Measurements from ENCODE around the gene FBXO9.

Gene FBXO9

GRCh38 chr6:53032849-53033248 is 32.4 kb upstream of the FBXO9 start:
- peaks cover 22% of the 10 kb centered on the region for H3K4me1 ChIP-seq (ENCODE audit: insufficient read depth, low read length)
- H3K9ac ChIP-seq (ENCODE audit: low read length), result no peak overlapping the region
- peaks cover 56% of the 10 kb centered on the region for H3K36me3 ChIP-seq (ENCODE audit: insufficient read depth, low read length)
- H3K27ac ChIP-seq (ENCODE audit: low read depth, low read length), result peak overlapping the region; percentile 55
- no peak overlapping the region for H3K4me3 ChIP-seq (ENCODE audit: low read depth in 1 of 2, low read length in 2 of 2)
- no peaks in the 10 kb centered on the region for H3K27me3 ChIP-seq (ENCODE audit: control insufficient read depth in 1 of 2, insufficient read depth in 2 of 2, low read length in 2 of 2)
- H3K9me3 ChIP-seq (ENCODE audit: low read length), result no peaks in the 10 kb centered on the region

DNA sequence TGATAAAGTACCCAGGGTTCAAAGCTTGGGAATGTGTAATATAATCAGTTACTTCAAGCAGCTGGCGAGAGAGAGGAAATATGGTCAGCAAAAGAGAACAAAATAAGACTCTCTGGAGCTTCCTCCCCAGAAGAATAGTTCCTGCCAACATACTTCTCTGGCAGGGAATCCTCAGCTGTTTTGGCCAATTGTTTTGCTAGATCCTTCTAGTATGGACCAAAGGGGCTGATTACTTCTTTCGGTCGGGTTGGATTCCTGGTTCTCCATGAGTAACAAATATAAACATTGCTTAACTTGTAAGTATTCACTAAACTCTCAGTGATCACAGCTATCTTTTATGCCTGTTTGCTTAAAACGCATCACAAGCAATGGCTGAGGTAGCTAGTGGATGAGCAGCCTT is 31.4 kb upstream of the FBXO9 start:
- no peak overlapping the region for H3K9ac ChIP-seq (ENCODE audit: low read length)
- peak overlapping the region; percentile 7 for H3K27ac ChIP-seq (ENCODE audit: low read depth, low read length)

DNA sequence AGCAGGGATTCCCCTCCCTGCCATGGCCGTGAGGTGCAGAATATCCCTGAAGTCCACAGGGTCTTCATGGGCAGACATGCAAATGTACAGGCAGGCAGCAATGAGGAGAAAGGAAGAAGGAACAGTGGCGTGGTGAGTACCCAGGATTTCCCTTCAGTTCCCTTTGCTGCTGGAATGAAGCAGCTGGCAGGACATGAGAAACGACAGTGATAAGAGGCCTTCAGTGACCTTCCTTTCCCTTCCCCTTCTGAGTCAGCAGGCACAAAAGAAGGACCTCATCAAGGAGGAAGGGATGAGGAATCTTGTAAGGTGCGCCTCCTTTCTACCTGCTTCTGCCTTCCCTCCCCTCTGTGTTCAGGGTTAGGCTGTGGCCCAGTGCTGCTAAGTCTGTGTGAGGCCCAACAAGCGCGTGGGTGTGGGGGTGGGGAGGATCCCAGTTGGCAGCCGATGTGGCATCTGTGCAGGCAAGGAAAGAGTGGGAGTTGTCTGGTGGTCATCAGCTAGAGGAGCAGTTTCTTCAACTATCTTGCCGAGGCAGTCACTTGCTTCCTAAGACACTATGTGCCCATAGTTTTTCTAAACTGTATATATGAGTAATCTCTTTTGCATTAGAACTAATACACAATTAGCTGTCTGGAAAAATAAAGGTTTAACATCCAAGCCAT is 29.5 kb upstream of the FBXO9 start:
- Histone ChIP-seq H3K27ac (ENCODE audit: low read depth, low read length) (no peak overlapping the region), H3K4me3 (ENCODE audit: low read depth in 1 of 2, low read length in 2 of 2) (no peak overlapping the region), H3K4me1 (ENCODE audit: insufficient read depth, low read length) (peaks cover 31% of the 10 kb centered on the region), H3K36me3 (ENCODE audit: insufficient read depth, low read length) (peaks cover 56% of the 10 kb centered on the region), H3K9me3 (ENCODE audit: low read length) (no peaks in the 10 kb centered on the region), H3K27me3 (ENCODE audit: control insufficient read depth in 1 of 2, insufficient read depth in 2 of 2, low read length in 2 of 2) (no peaks in the 10 kb centered on the region), H3K9ac (ENCODE audit: low read length) (no peak overlapping the region)

More for the DNA sequence above, 31.4 kb upstream of the FBXO9 start:
- H3K9me3 ChIP-seq (ENCODE audit: low read length), result no peaks in the 10 kb centered on the region
- no peak overlapping the region for H3K4me3 ChIP-seq (ENCODE audit: low read depth in 1 of 2, low read length in 2 of 2)
- H3K27me3 ChIP-seq (ENCODE audit: control insufficient read depth in 1 of 2, insufficient read depth in 2 of 2, low read length in 2 of 2), result no peaks in the 10 kb centered on the region
- H3K4me1 ChIP-seq (ENCODE audit: insufficient read depth, low read length), result peaks cover 26% of the 10 kb centered on the region
- peaks cover 53% of the 10 kb centered on the region for H3K36me3 ChIP-seq (ENCODE audit: insufficient read depth, low read length)

GRCh38 chr6:53038141-53038540 is 27.1 kb upstream of the FBXO9 start:
- Histone ChIP-seq H3K4me1 (ENCODE audit: insufficient read depth, low read length) (peaks cover 40% of the 10 kb centered on the region), H3K4me3 (ENCODE audit: low read depth in 1 of 2, low read length in 2 of 2) (no peak overlapping the region), H3K9me3 (ENCODE audit: low read length) (no peaks in the 10 kb centered on the region), H3K36me3 (ENCODE audit: insufficient read depth, low read length) (peaks cover 51% of the 10 kb centered on the region), H3K27me3 (ENCODE audit: control insufficient read depth in 1 of 2, insufficient read depth in 2 of 2, low read length in 2 of 2) (no peaks in the 10 kb centered on the region), H3K27ac (ENCODE audit: low read depth, low read length) (no peak overlapping the region), H3K9ac (ENCODE audit: low read length) (no peak overlapping the region)

DNA sequence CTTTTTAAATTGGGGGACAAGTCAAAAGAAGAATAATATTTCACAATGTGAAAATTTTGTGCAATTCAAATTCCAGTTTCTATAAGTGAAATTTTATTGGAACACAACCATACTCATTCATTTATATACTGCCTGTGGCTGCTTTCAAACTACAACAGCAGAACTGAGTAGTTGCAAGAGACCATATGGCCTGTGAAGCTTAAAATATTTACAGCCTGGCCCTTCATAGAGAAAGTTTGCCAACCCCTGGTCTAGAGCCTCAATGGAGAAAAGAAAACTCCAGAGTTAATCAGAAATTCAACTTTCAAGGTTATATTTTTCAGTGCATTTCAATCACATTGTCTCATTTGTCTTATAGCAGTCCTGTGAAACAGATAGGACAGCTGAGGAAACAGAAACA is 26.6 kb upstream of the FBXO9 start:
- Histone ChIP-seq H3K27ac (ENCODE audit: low read depth, low read length) (no peak overlapping the region), H3K36me3 (ENCODE audit: insufficient read depth, low read length) (peaks cover 51% of the 10 kb centered on the region), H3K9ac (ENCODE audit: low read length) (no peak overlapping the region)

GRCh38 chr6:53041356-53041755 is 23.8 kb upstream of the FBXO9 start:
- Histone ChIP-seq H3K9ac (ENCODE audit: low read length) (no peak overlapping the region), H3K27me3 (ENCODE audit: control insufficient read depth in 1 of 2, insufficient read depth in 2 of 2, low read length in 2 of 2) (no peaks in the 10 kb centered on the region), H3K4me3 (ENCODE audit: low read depth in 1 of 2, low read length in 2 of 2) (no peak overlapping the region), H3K9me3 (ENCODE audit: low read length) (no peaks in the 10 kb centered on the region), H3K4me1 (ENCODE audit: insufficient read depth, low read length) (peaks cover 32% of the 10 kb centered on the region), H3K27ac (ENCODE audit: low read depth, low read length) (no peak overlapping the region), H3K36me3 (ENCODE audit: insufficient read depth, low read length) (peaks cover 38% of the 10 kb centered on the region)

More for the DNA sequence above, 26.6 kb upstream of the FBXO9 start:
- no peaks in the 10 kb centered on the region for H3K27me3 ChIP-seq (ENCODE audit: control insufficient read depth in 1 of 2, insufficient read depth in 2 of 2, low read length in 2 of 2)
- H3K4me1 ChIP-seq (ENCODE audit: insufficient read depth, low read length), result peaks cover 38% of the 10 kb centered on the region
- H3K9me3 ChIP-seq (ENCODE audit: low read length), result no peaks in the 10 kb centered on the region
- no peak overlapping the region for H3K4me3 ChIP-seq (ENCODE audit: low read depth in 1 of 2, low read length in 2 of 2)

DNA sequence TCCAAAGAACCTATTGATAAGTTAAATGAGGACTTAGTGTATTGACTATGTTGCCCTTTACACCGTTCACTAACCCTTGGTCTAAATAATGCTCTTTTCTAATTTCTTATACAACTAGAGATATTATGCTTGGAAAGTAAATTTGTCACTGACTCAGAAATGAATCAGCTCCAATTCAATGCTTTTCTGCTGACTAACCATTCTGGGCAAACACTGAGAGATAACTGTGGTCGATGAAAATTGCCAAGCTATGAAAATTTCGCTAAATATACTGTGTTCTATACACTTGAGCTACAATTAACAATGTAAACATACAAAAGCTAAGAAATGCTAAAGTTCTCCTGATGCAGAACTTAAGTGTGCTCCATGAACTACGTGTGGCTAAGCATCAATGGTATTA is 23.1 kb upstream of the FBXO9 start:
- no peak overlapping the region for H3K9ac ChIP-seq (ENCODE audit: low read length)
- H3K9me3 ChIP-seq (ENCODE audit: low read length), result no peaks in the 10 kb centered on the region
- H3K4me3 ChIP-seq (ENCODE audit: low read depth in 1 of 2, low read length in 2 of 2), result no peak overlapping the region
- peaks cover 32% of the 10 kb centered on the region for H3K4me1 ChIP-seq (ENCODE audit: insufficient read depth, low read length)
- H3K27me3 ChIP-seq (ENCODE audit: control insufficient read depth in 1 of 2, insufficient read depth in 2 of 2, low read length in 2 of 2), result no peaks in the 10 kb centered on the region
- H3K36me3 ChIP-seq (ENCODE audit: insufficient read depth, low read length), result peaks cover 34% of the 10 kb centered on the region
- no peak overlapping the region for H3K27ac ChIP-seq (ENCODE audit: low read depth, low read length)

DNA sequence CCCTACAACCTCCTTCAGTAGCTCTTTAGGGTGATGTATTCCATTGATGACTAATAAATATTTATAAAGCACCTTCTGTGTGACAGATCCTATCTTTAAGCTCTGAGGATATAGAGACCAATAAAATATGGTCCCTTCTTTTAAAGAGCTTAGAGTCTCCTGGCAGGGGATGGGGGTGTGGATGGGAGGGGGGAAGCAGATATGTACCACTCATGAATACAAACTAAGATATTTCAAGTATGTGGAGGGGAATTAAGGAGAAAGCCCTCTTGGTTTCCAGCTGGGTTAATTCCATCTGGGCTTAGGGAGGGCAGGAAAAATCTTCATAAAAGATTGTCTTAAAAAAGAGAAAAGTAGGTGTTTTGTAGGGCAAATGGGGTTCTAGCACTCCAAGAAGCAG is 21.6 kb upstream of the FBXO9 start:
- Histone ChIP-seq H3K36me3 (ENCODE audit: insufficient read depth, low read length) (peaks cover 30% of the 10 kb centered on the region), H3K27me3 (ENCODE audit: control insufficient read depth in 1 of 2, insufficient read depth in 2 of 2, low read length in 2 of 2) (no peaks in the 10 kb centered on the region), H3K4me1 (ENCODE audit: insufficient read depth, low read length) (peaks cover 30% of the 10 kb centered on the region), H3K9me3 (ENCODE audit: low read length) (no peaks in the 10 kb centered on the region), H3K4me3 (ENCODE audit: low read depth in 1 of 2, low read length in 2 of 2) (no peak overlapping the region), H3K27ac (ENCODE audit: low read depth, low read length) (peak overlapping the region; percentile 7), H3K9ac (ENCODE audit: low read length) (no peak overlapping the region)

DNA sequence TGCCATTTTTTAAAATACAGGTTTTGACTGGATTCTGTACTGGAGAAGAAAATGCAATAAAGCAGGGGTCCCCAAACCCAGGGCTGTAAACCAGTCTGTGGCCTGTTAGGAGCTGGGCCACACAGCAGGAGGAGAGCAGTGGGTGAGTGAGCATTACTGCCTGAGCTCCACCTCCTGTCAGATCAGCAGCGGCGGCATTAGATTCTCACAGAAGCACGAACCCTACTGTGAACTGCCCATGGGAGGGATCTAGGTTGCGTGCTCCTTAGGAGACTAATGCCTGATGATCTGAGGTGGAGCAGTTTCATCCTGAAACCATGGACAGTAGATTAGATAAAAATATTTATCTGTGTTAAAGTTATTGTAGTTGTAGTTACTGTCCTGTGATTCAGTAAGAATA is 21.1 kb upstream of the FBXO9 start:
- Histone ChIP-seq H3K4me1 (ENCODE audit: insufficient read depth, low read length) (peaks cover 26% of the 10 kb centered on the region), H3K4me3 (ENCODE audit: low read depth in 1 of 2, low read length in 2 of 2) (no peak overlapping the region), H3K36me3 (ENCODE audit: insufficient read depth, low read length) (peaks cover 25% of the 10 kb centered on the region), H3K27me3 (ENCODE audit: control insufficient read depth in 1 of 2, insufficient read depth in 2 of 2, low read length in 2 of 2) (no peaks in the 10 kb centered on the region), H3K9me3 (ENCODE audit: low read length) (no peaks in the 10 kb centered on the region), H3K9ac (ENCODE audit: low read length) (no peak overlapping the region), H3K27ac (ENCODE audit: low read depth, low read length) (peak overlapping the region; percentile 7)

GRCh38 chr6:53044572-53044971 is 20.6 kb upstream of the FBXO9 start:
- no peak overlapping the region for H3K4me3 ChIP-seq (ENCODE audit: low read depth in 1 of 2, low read length in 2 of 2)
- H3K36me3 ChIP-seq (ENCODE audit: insufficient read depth, low read length), result peaks cover 20% of the 10 kb centered on the region
- H3K9ac ChIP-seq (ENCODE audit: low read length), result no peak overlapping the region
- no peaks in the 10 kb centered on the region for H3K27me3 ChIP-seq (ENCODE audit: control insufficient read depth in 1 of 2, insufficient read depth in 2 of 2, low read length in 2 of 2)
- H3K4me1 ChIP-seq (ENCODE audit: insufficient read depth, low read length), result peaks cover 23% of the 10 kb centered on the region
- H3K27ac ChIP-seq (ENCODE audit: low read depth, low read length), result no peak overlapping the region
- no peaks in the 10 kb centered on the region for H3K9me3 ChIP-seq (ENCODE audit: low read length)

- Histone ChIP-seq H3K36me3 (ENCODE audit: insufficient read depth, low read length) (peaks cover 5% of the 10 kb centered on the region), H3K9me3 (ENCODE audit: low read length) (no peaks in the 10 kb centered on the region), H3K27me3 (ENCODE audit: control insufficient read depth in 1 of 2, insufficient read depth in 2 of 2, low read length in 2 of 2) (no peaks in the 10 kb centered on the region), H3K4me3 (ENCODE audit: low read depth in 1 of 2, low read length in 2 of 2) (no peak overlapping the region), H3K27ac (ENCODE audit: low read depth, low read length) (no peak overlapping the region), H3K9ac (ENCODE audit: low read length) (no peak overlapping the region), H3K4me1 (ENCODE audit: insufficient read depth, low read length) (peaks cover 23% of the 10 kb centered on the region)
Observed at GRCh38 chr6:53045891-53046673, 19.1 kb upstream of the FBXO9 start.

All from muscle layer of colon (tissue), 2 donors.